H1 (cell line): Measurements from ENCODE around the gene CMTM1. TPM values are rescaled to one million over a fixed set of nuclear protein-coding genes. Genes with fewer than 3 reads are reported as not detected.

Experiments used
- CTCF ChIA-PET: fragments of 300-600 bp; sonication (Branson Sonifier 250); formaldehyde crosslinking; loops from one replicate; lab custom pipeline; 2021; ENCODE audit not compliant: partially characterized antibody; lab: Charles Lee
- POLR2A ChIA-PET: fragments of 300-600 bp; sonication (Branson Sonifier 250); formaldehyde crosslinking; loops from one replicate; lab custom pipeline; 2021; ENCODE audit warnings: inconsistent platforms; ENCODE audit not compliant: partially characterized antibody; lab: Charles Lee
- DNase-seq, 2 experiments: peaks; one replicate each; pipeline versions ENCODE4 v3.0.0 to v3.0.0-alpha.2; 2010 to 2022; ENCODE audit warnings: low spot score in 2 of 2, low read depth in 1 of 2, mixed read lengths in 1 of 2
- FAIRE-seq: peaks from 2 replicates; lab custom pipeline; 2011; peaks lifted over from hg19 to GRCh38; lab: Jason Lieb, UNC
- H2AFZ ChIP-seq: 2 replicates; pipeline ENCODE4 v1.8.1; 2012; ENCODE audit warnings: low read length, inconsistent platforms
- H2AK5ac ChIP-seq: 2 replicates; pipeline ENCODE4 v1.6.1; 2013; ENCODE audit warnings: low read depth, low read length
- H2BK120ac ChIP-seq: replicated peaks from 2 replicates; pipeline ENCODE3; 2013; ENCODE audit warnings: low read depth, low read length, inconsistent platforms
- H2BK12ac ChIP-seq: 2 replicates; pipeline ENCODE4 v1.6.1; 2013; ENCODE audit warnings: low read depth, low read length
- H2BK15ac ChIP-seq: 2 replicates; pipeline ENCODE4 v1.6.1; 2013; ENCODE audit warnings: low read length
- H2BK20ac ChIP-seq: 2 replicates; pipeline ENCODE4 v1.6.1; 2013; ENCODE audit warnings: low read length
- H2BK5ac ChIP-seq: 2 replicates; pipeline ENCODE4 v1.6.1; 2013; ENCODE audit warnings: low read depth, low read length
- H3K14ac ChIP-seq: 2 replicates; pipeline ENCODE4 v1.6.1; 2013; ENCODE audit warnings: inconsistent platforms; ENCODE audit not compliant: insufficient read length
- H3K18ac ChIP-seq: 2 replicates; pipeline ENCODE4 v1.6.1; 2013; ENCODE audit warnings: low read length; ENCODE audit errors: extremely low read depth
- H3K23ac ChIP-seq: 2 replicates; pipeline ENCODE4 v1.6.1; 2013; ENCODE audit warnings: inconsistent platforms; ENCODE audit not compliant: insufficient read length
- H3K23me2 ChIP-seq: 2 replicates; pipeline ENCODE4 v1.6.1; 2013; ENCODE audit warnings: low read depth, low read length
- H3K27ac ChIP-seq: 2 replicates; pipeline ENCODE4 v1.6.1; 2011; ENCODE audit warnings: low read depth, low read length, inconsistent platforms
- H3K27me3 ChIP-seq, 4 experiments: replicated peaks in 1 of 4; 1 replicate in 1 of 4; 2 replicates in 3 of 4; pipeline versions ENCODE4 v1.6.1 to v1.8.1; 2011 to 2013; ENCODE audit warnings: low read length in 3 of 4, mild to moderate bottlenecking in 3 of 4, inconsistent platforms in 2 of 4, mixed read lengths in 2 of 4, moderate library complexity in 1 of 4; ENCODE audit not compliant: control insufficient read depth in 3 of 4, insufficient read depth in 3 of 4; ENCODE audit errors: extremely low read depth in 1 of 4
- H3K36me3 ChIP-seq, 4 experiments: 2 replicates each; pipeline versions ENCODE4 v1.6.1 to v1.8.1; 2011 to 2013; ENCODE audit warnings: mild to moderate bottlenecking in 4 of 4, low read length in 3 of 4, moderate library complexity in 2 of 4, control low read depth in 1 of 4, inconsistent platforms in 1 of 4; ENCODE audit not compliant: insufficient read depth in 4 of 4, control insufficient read depth in 2 of 4
- H3K4ac ChIP-seq: replicated peaks from 2 replicates; pipeline ENCODE3; 2013; ENCODE audit warnings: low read length, low read depth, mixed read lengths, inconsistent platforms; ENCODE audit not compliant: insufficient read length
- H3K4me1 ChIP-seq, 4 experiments: replicated peaks in 1 of 4; 1 replicate in 1 of 4; 2 replicates in 3 of 4; pipeline versions ENCODE4 v1.6.1 to v1.8.1; 2011 to 2013; ENCODE audit warnings: low read length in 3 of 4, inconsistent platforms in 2 of 4, mixed read lengths in 1 of 4; ENCODE audit not compliant: insufficient read depth in 4 of 4, control insufficient read depth in 3 of 4
- H3K4me2 ChIP-seq, 2 experiments: 2 replicates each; pipeline versions ENCODE4 v1.6.1 to v1.8.1; 2011 to 2013; ENCODE audit warnings: low read depth in 2 of 2, low read length in 2 of 2, control low read depth in 1 of 2, inconsistent platforms in 1 of 2, mild to moderate bottlenecking in 1 of 2; ENCODE audit not compliant: insufficient read depth in 1 of 2
- H3K4me3 ChIP-seq, 4 experiments: fragments of 200-600, 300-600 bp in 1 of 4; sonication (generic), shearing (Covaris generic), sonication (Bioruptor Twin) in 1 of 4; 2 replicates each; pipeline versions ENCODE4 v1.5.1 to v1.8.1; 2011 to 2016; ENCODE audit warnings: low read length in 4 of 4, low read depth in 3 of 4, control low read depth in 2 of 4, inconsistent platforms in 2 of 4, mild to moderate bottlenecking in 2 of 4, mixed read lengths in 1 of 4, moderate library complexity in 1 of 4; ENCODE audit not compliant: insufficient read depth in 2 of 4; ENCODE audit errors: extremely low read depth in 1 of 4
- H3K56ac ChIP-seq: replicated peaks from 2 replicates; pipeline ENCODE3; 2013; ENCODE audit warnings: low read depth, mild to moderate bottlenecking, mixed read lengths, low read length, inconsistent platforms; ENCODE audit not compliant: insufficient read length
- H3K79me1 ChIP-seq: 2 replicates; pipeline ENCODE4 v1.6.1; 2013; ENCODE audit warnings: low read depth, low read length, control low read depth
- H3K79me2 ChIP-seq, 2 experiments: 2 replicates each; pipeline versions ENCODE4 v1.6.1 to v1.8.1; 2012 to 2013; ENCODE audit warnings: low read length in 2 of 2, mild to moderate bottlenecking in 2 of 2, inconsistent platforms in 1 of 2; ENCODE audit not compliant: insufficient read depth in 2 of 2, control insufficient read depth in 1 of 2
- H3K9ac ChIP-seq, 4 experiments: replicated peaks in 1 of 4; 1 replicate in 1 of 4; 2 replicates in 3 of 4; pipeline versions ENCODE4 v1.6.1 to v1.8.1; 2011 to 2013; ENCODE audit warnings: low read depth in 3 of 4, low read length in 3 of 4, control low read depth in 2 of 4, mild to moderate bottlenecking in 2 of 4, moderate library complexity in 2 of 4, inconsistent platforms in 1 of 4; ENCODE audit errors: extremely low read depth in 1 of 4
- H3K9me3 ChIP-seq, 2 experiments: 2 replicates each; pipeline versions ENCODE4 v1.6.1 to v1.8.1; 2012 to 2013; ENCODE audit warnings: mild to moderate bottlenecking in 2 of 2, moderate library complexity in 2 of 2, control low read depth in 1 of 2, inconsistent platforms in 1 of 2, low read depth in 1 of 2, low read length in 1 of 2, mixed read lengths in 1 of 2; ENCODE audit not compliant: insufficient read depth in 2 of 2
- H4K20me1 ChIP-seq, 2 experiments: replicated peaks in 1 of 2; 2 replicates each; pipeline versions ENCODE3 to v1.8.1; 2011 to 2013; ENCODE audit warnings: inconsistent platforms in 2 of 2, low read length in 2 of 2, mild to moderate bottlenecking in 1 of 2; ENCODE audit not compliant: insufficient read depth in 2 of 2, control insufficient read depth in 1 of 2
- H4K5ac ChIP-seq: 2 replicates; pipeline ENCODE4 v1.6.1; 2013; ENCODE audit warnings: low read length, low read depth, mixed read lengths, inconsistent platforms; ENCODE audit not compliant: insufficient read length
- H4K8ac ChIP-seq: 2 replicates; pipeline ENCODE4 v1.8.0; 2013; ENCODE audit warnings: mild to moderate bottlenecking, moderate library complexity, low read length, inconsistent platforms; ENCODE audit not compliant: insufficient read depth; ENCODE audit errors: extremely low read depth
- H4K91ac ChIP-seq: replicated peaks from 2 replicates; pipeline ENCODE3; 2013; ENCODE audit warnings: low read length, mixed read lengths, inconsistent platforms; ENCODE audit not compliant: insufficient read length
- BACH1 ChIP-seq: IDR thresholded peaks from 2 replicates; pipeline ENCODE4 v1.6.1; 2012; ENCODE audit warnings: low read length, improper control_type of control experiment
- CTBP2 ChIP-seq: IDR thresholded peaks from 2 replicates; pipeline ENCODE4 v1.7.0; 2011; ENCODE audit warnings: borderline replicate concordance, mild to moderate bottlenecking, moderate library complexity, mixed read lengths, low read length; ENCODE audit not compliant: insufficient read depth, insufficient read length
- EGR1 ChIP-seq: IDR thresholded peaks from 2 replicates; pipeline ENCODE4 v1.6.1; 2011; ENCODE audit warnings: low read depth, low read length, borderline replicate concordance
- JUND ChIP-seq: IDR thresholded peaks from 2 replicates; pipeline ENCODE4 v1.6.1; 2011; ENCODE audit warnings: mild to moderate bottlenecking, improper control_type of control experiment, low read length
- TEAD4 ChIP-seq: IDR thresholded peaks from 2 replicates; pipeline ENCODE4 v1.6.1; 2012; ENCODE audit warnings: low read depth, low read length, inconsistent platforms, mixed read lengths
- ZNF274 ChIP-seq: IDR thresholded peaks from 2 replicates; pipeline ENCODE4 v1.7.0; 2012; ENCODE audit warnings: low read length, borderline replicate concordance; ENCODE audit errors: extremely low read depth
- WGBS, 2 experiments: shearing (Covaris generic) in 1 of 2; methylation state at CpG; one replicate each; pipeline versions ENCODE4 v1.1.6 to v1.1.7; 2013 to 2015; ENCODE audit warnings: low lambda C conversion rate in 2 of 2, mixed read lengths in 2 of 2, inconsistent platforms in 1 of 2, low coverage in 1 of 2, missing lambda C conversion rate in 1 of 2; ENCODE audit not compliant: insufficient replicate concordance in 2 of 2, insufficient coverage in 1 of 2, insufficient read length in 1 of 2; ENCODE audit errors: extremely low coverage in 1 of 2, missing lambda C conversion rate in 1 of 2; 5-methylcytosine and 5-hydroxymethylcytosine counted together
- polyA plus RNA-seq, 7 experiments: library from polyadenylated mRNA; depleted of rRNA in 3 of 7; stranded (reverse) in 5 of 7; unstranded in 2 of 7; fragments of >200 nt in 5 of 7; fragments of 200-250 nt in 2 of 7; gene quantifications; 1 replicate in 5 of 7; 2 replicates in 1 of 7; 4 replicates in 1 of 7; pipeline versions ENCODE4 v1.2.1 to v1.2.3, GENCODE V29; 2011 to 2013; ENCODE audit warnings: missing spikeins in 2 of 7, mixed read lengths in 2 of 7
- total RNA-seq: library from RNA; stranded (reverse); fragmentation: NEBNext Ultra II Directional; extraction: Animal tissue kit (Norgen Biotek cat#: 25700); gene quantifications from 2 replicates; pipeline ENCODE4 v1.2.1, GENCODE V29; 2021
- TF ChIP-seq, protein P1 (sequence below): IDR thresholded peaks from 2 replicates; pipeline ENCODE4 v1.6.1; 2012; ENCODE audit warnings: low read length, inconsistent platforms

Gene CMTM1
- total and polyA plus RNA-seq, 2 of the 8 experiments (the other 6 are each of a cell fraction or from before 2014, with no cell fraction given): 1.2 to 2.0 TPM

DNA sequence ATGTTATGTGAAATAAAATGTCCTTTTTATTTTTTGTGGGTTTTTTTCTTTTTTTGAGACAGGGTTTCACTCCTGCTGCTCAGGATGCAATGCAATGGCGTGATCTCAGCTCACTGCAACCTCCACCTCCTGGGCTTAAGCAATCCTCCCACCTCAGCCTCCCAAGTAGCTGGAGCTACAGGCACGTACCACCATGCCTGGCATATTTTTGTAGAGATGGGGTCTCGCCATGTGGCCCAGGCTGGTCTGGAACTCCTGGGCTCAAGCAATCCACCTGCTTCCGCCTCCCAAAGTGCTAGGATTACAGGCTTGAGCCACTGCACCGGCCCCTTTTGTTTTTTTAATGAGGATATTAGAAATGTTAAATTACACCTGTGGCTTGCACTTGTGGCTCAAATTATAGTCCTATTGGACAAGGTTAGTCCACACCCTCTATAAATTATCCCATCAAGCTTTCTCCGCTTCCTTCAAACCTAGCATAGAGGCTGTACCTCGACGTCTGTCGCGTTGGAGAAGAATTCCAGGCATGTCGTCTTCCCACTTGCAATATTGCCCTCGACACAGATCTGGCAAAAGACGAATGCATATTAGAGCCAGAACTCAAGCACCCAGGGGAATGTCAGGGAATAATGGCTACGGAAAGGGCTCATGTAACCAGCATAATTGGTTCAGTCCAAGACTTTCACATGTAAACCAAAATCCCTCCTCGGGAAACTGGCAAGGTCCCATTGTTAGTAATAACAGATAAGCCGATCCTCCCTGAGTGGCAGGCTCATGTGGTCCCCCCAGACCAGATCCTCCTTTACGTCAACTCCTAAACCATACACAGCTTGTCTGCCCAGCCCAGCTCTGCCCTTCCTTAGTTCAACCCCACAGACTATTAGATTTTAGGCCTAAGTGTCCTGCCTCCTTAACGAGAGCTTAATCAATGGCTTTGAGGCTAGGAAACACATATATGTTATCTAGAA is 24.6 kb upstream of the CMTM1 start:
- no peak overlapping the region for H3K18ac ChIP-seq
- H3K27ac ChIP-seq: no peak overlapping the region
- no peak overlapping the region for H3K56ac ChIP-seq
- no peak overlapping the region for H2BK20ac ChIP-seq
- H4K91ac ChIP-seq: no peak overlapping the region
- FAIRE-seq (no peak), DNase-seq (no peak)
- no peaks in the 10 kb centered on the region for H3K79me2 ChIP-seq
- H3K4ac ChIP-seq: no peak overlapping the region
- ChIA-PET CTCF (interaction anchor here (1.0 to 1.9 kb wide), 8 partner anchors 8 to 95 kb away, joined by 3 to 6 read pairs (median 3); partner anchors contain the start of gene CKLF), POLR2A (interaction anchor here (1.0 to 1.5 kb wide), 3 partner anchors 11 to 19 kb away, joined by 3 to 4 read pairs (median 3); partner anchors contain the start of gene CKLF)
- H2BK120ac ChIP-seq: no peak overlapping the region
- H2AK5ac ChIP-seq: no peak overlapping the region
- no peaks in the 10 kb centered on the region for H3K23me2 ChIP-seq
- H3K9ac ChIP-seq: no peak overlapping the region
- no peak overlapping the region for H4K8ac ChIP-seq
- H2AFZ ChIP-seq: no peak overlapping the region
- no peaks in the 10 kb centered on the region for H3K27me3 ChIP-seq
- no peak overlapping the region; a peak in 1 of 4 replicates for H3K4me2 ChIP-seq
- H4K20me1 ChIP-seq: no peaks in the 10 kb centered on the region
- TF ChIP-seq TEAD4: peak; percentile 37; the same call in 1 of the 2 replicates
- no peak for TF ChIP-seq CTBP2
- TF ChIP-seq BACH1: no peak
- TF ChIP-seq, protein P1, sequence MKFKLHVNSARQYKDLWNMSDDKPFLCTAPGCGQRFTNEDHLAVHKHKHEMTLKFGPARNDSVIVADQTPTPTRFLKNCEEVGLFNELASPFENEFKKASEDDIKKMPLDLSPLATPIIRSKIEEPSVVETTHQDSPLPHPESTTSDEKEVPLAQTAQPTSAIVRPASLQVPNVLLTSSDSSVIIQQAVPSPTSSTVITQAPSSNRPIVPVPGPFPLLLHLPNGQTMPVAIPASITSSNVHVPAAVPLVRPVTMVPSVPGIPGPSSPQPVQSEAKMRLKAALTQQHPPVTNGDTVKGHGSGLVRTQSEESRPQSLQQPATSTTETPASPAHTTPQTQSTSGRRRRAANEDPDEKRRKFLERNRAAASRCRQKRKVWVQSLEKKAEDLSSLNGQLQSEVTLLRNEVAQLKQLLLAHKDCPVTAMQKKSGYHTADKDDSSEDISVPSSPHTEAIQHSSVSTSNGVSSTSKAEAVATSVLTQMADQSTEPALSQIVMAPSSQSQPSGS: no peak
- no peak for TF ChIP-seq JUND
- no peak for TF ChIP-seq ZNF274
- TF ChIP-seq EGR1: no peak
- no peaks in the 10 kb centered on the region for H3K9me3 ChIP-seq
- H3K36me3 ChIP-seq: no peaks in the 10 kb centered on the region
- no peak overlapping the region for H2BK5ac ChIP-seq
- no peak overlapping the region for H3K4me3 ChIP-seq
- H3K23ac ChIP-seq: no peak overlapping the region
- no peak overlapping the region for H4K5ac ChIP-seq
- no peak overlapping the region for H2BK15ac ChIP-seq
- WGBS, 2 experiments: 73% methylated on average over 18 of the region's 18 CpGs; no CpG with 5 or more reads in 1 of the 2 experiments
- H2BK12ac ChIP-seq: no peak overlapping the region
- H3K14ac ChIP-seq: no peak overlapping the region
- H3K79me1 ChIP-seq: no peaks in the 10 kb centered on the region
- H3K4me1 ChIP-seq: peaks cover 0 to 10% (median 4%) of the 10 kb centered on the region in 4 experiments; a peak in 4 of 7 replicates
